GM18520 (cell line): ENCODE data around the gene RNF207.

Source experiments
- ATAC-seq: cut with Tn5 transposase; IDR thresholded peaks from one replicate; pipeline ENCODE4 v1.9.1; 2021; ENCODE audit not compliant: unreplicated experiment

RNF207 gene

GRCh38 chr1:6265151-6265550, 59.2 kb downstream of the RNF207 start:
- no peak for ATAC-seq

GRCh38 chr1:6266641-6267040, 60.7 kb downstream of the RNF207 start:
- ATAC-seq, result no peak

- no peak for ATAC-seq
These were observed 61.9 kb downstream of the RNF207 start for GRCh38 chr1:6267686-6268322.

GRCh38 chr1:6268415-6268814, 62.5 kb downstream of the RNF207 start:
- ATAC-seq, result no peak

GRCh38 chr1:6269296-6269695, 63.4 kb downstream of the RNF207 start:
- no peak for ATAC-seq

- no peak for ATAC-seq
These were observed 63.9 kb downstream of the RNF207 start for GRCh38 chr1:6269720-6270400.

- no peak for ATAC-seq
These were observed 64.5 kb downstream of the RNF207 start for GRCh38 chr1:6270401-6270800.
